Tibial artery (tissue), 4 donors: ENCODE measurements around the gene ZSCAN5A.

Experiments used
- DNase-seq, 2 donors: peaks; one replicate each; pipeline ENCODE4 v3.0.0-alpha.2; 2019
- H3K27ac ChIP-seq, 2 donors: fragments of 200-600 bp; sonication (generic) in 1 of 2; 1 replicate in 1 of 2; 2 replicates in 1 of 2; pipeline ENCODE4 v1.5.1; 2018 to 2019; ENCODE audit warnings: mild to moderate bottlenecking in 1 of 2
- H3K27me3 ChIP-seq, 2 donors: fragments of 200-600 bp; sonication (generic) in 1 of 2; one replicate each; pipeline versions ENCODE4 v1.5.1 to v1.6.0; 2016 to 2019
- H3K36me3 ChIP-seq, 3 donors: fragments of 200-600 bp; sonication (generic) in 2 of 3; one replicate each; pipeline ENCODE4 v1.5.1; 2016 to 2019; ENCODE audit warnings: mild to moderate bottlenecking in 2 of 3
- H3K4me1 ChIP-seq, 4 donors: fragments of 200-600 bp; sonication (generic) in 2 of 4; 1 replicate in 3 of 4; 2 replicates in 1 of 4; pipeline ENCODE4 v1.5.1; 2016 to 2019
- H3K4me3 ChIP-seq, 2 donors: fragments of 200-600 bp; sonication (generic) in 1 of 2; 1 replicate in 1 of 2; 2 replicates in 1 of 2; pipeline ENCODE4 v1.5.1; 2018 to 2019; ENCODE audit warnings: mild to moderate bottlenecking in 2 of 2
- H3K9me3 ChIP-seq, 3 donors: fragments of 200-600 bp; sonication (generic) in 1 of 3; one replicate each; pipeline ENCODE4 v1.5.1; 2016 to 2019
- CTCF ChIP-seq, 2 experiments: fragments of 200-600 bp in 1 of 2; fragments of 450-650 bp in 1 of 2; IDR thresholded peaks; one replicate each; pipeline ENCODE4 v1.5.1; 2017 to 2019; ENCODE audit warnings: antibody characterized with exemption in 2 of 2, mild to moderate bottlenecking in 1 of 2, moderate library complexity in 1 of 2
- intact Hi-C: fragments of 100-400 bp; cut with DNase I; formaldehyde crosslinking; loops from one replicate; pipeline ENCODE4 v1.15.0; 2023; ENCODE audit warnings: low total_unique reads

The ZSCAN5A gene

GRCh38 chr19:56193981-56194640 lies 120.5 kb downstream of the ZSCAN5A start:
- H3K9me3 ChIP-seq = no peaks in the 10 kb centered on the region
- no peak for DNase-seq
- H3K27ac ChIP-seq = no peak overlapping the region
- intact Hi-C loops = no loop called here
- H3K4me1 ChIP-seq = no peaks in the 10 kb centered on the region
- H3K27me3 ChIP-seq = no peaks in the 10 kb centered on the region
- no peak for TF ChIP-seq CTCF (IDR thresholded peaks at IDR 0.05)
- no peaks in the 10 kb centered on the region for H3K36me3 ChIP-seq
- no peak overlapping the region for H3K4me3 ChIP-seq

GRCh38 chr19:56191711-56192110 lies 122.9 kb downstream of the ZSCAN5A start:
- Histone ChIP-seq H3K27ac (no peak overlapping the region), H3K27me3 (no peaks in the 10 kb centered on the region), H3K36me3 (no peaks in the 10 kb centered on the region), H3K4me3 (no peak overlapping the region), H3K9me3 (no peaks in the 10 kb centered on the region), H3K4me1 (no peaks in the 10 kb centered on the region)
- intact Hi-C loops = no loop called here
- DNase-seq = no peak
- TF ChIP-seq CTCF (IDR thresholded peaks at IDR 0.05) = no peak

GRCh38 chr19:56191115-56191514 lies 123.5 kb downstream of the ZSCAN5A start:
- Histone ChIP-seq H3K9me3 (no peaks in the 10 kb centered on the region), H3K4me1 (no peaks in the 10 kb centered on the region), H3K27me3 (no peaks in the 10 kb centered on the region), H3K27ac (no peak overlapping the region), H3K36me3 (no peaks in the 10 kb centered on the region), H3K4me3 (no peak overlapping the region)
- TF ChIP-seq CTCF (IDR thresholded peaks at IDR 0.05) = no peak
- intact Hi-C loops = no loop called here
- DNase-seq = no peak

GRCh38 chr19:56189785-56190184 lies 124.9 kb downstream of the ZSCAN5A start:
- Histone ChIP-seq H3K27ac (no peak overlapping the region), H3K9me3 (no peaks in the 10 kb centered on the region), H3K4me1 (no peaks in the 10 kb centered on the region), H3K4me3 (no peak overlapping the region), H3K36me3 (no peaks in the 10 kb centered on the region), H3K27me3 (no peaks in the 10 kb centered on the region)
- DNase-seq = no peak
- intact Hi-C loops = no loop called here
- TF ChIP-seq CTCF (IDR thresholded peaks at IDR 0.05) = no peak

- Histone ChIP-seq H3K27me3 (peaks cover 0 to 31% of the 10 kb centered on the region in 2 donors), H3K36me3 (no peaks in the 10 kb centered on the region), H3K4me3 (no peak overlapping the region), H3K27ac (no peak overlapping the region), H3K4me1 (no peaks in the 10 kb centered on the region), H3K9me3 (no peaks in the 10 kb centered on the region)
- no peak for DNase-seq
- TF ChIP-seq CTCF (IDR thresholded peaks at IDR 0.05) = no peak
- intact Hi-C loops = no loop called here
Measured at GRCh38 chr19:56177564-56178243, 136.9 kb downstream of the ZSCAN5A start.
